22Rv1 (cell line): ENCODE measurements around the gene TTC7B.

ENCODE experiments used
- ZFX ChIP-seq: fragments of 450-650 bp; IDR thresholded peaks from 2 replicates; pipeline ENCODE4 v1.6.1; 2017; ENCODE audit warnings: antibody characterized with exemption, borderline replicate concordance
- TF ChIP-seq, protein P1 (sequence below): fragments of 450-650 bp; IDR thresholded peaks from 2 replicates; pipeline ENCODE4 v1.5.1; 2017; ENCODE audit warnings: mild to moderate bottlenecking

DNA sequence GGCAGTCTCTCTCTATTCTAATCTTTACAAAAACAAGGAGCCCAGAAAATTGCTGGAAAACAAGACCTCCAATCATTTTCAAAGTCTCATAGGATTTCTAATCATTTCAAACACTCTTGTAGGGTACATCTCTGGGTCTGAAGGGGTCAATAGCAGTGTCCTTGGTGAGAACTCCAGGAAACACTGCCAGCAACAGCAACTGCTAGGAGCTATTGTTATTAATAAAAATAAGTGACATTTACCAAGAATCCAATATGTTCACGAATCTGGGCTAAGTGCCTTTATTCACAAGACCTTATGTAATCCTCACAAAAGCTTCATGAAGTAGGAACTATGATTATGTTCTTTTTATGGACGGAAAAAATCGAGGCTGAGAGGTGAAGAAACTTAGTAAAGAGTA, 72.8 kb downstream of the TTC7B start:
- TF ChIP-seq, protein P1, sequence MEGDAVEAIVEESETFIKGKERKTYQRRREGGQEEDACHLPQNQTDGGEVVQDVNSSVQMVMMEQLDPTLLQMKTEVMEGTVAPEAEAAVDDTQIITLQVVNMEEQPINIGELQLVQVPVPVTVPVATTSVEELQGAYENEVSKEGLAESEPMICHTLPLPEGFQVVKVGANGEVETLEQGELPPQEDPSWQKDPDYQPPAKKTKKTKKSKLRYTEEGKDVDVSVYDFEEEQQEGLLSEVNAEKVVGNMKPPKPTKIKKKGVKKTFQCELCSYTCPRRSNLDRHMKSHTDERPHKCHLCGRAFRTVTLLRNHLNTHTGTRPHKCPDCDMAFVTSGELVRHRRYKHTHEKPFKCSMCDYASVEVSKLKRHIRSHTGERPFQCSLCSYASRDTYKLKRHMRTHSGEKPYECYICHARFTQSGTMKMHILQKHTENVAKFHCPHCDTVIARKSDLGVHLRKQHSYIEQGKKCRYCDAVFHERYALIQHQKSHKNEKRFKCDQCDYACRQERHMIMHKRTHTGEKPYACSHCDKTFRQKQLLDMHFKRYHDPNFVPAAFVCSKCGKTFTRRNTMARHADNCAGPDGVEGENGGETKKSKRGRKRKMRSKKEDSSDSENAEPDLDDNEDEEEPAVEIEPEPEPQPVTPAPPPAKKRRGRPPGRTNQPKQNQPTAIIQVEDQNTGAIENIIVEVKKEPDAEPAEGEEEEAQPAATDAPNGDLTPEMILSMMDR = no peak
- no peak for TF ChIP-seq ZFX
